ENCODE data around the gene TAL2. TPM values are rescaled to one million over a fixed set of nuclear protein-coding genes. Genes with fewer than 3 reads are reported as not detected.
A peak's percentile ranks its signal among the peaks of the same experiment; 100 is the strongest.

The TAL2 gene
- total RNA-seq = 13.5 TPM

- DNase-seq (ENCODE audit: low spot score in 2 of 2) (no peak), FAIRE-seq (no peak)
These were observed at the start of gene TAL2 for GRCh38 chr9:105662184-105663104. TAL2 (plus strand) TSS chr9:105662457; CDS start chr9:105662497, 40 bp downstream.

DNA sequence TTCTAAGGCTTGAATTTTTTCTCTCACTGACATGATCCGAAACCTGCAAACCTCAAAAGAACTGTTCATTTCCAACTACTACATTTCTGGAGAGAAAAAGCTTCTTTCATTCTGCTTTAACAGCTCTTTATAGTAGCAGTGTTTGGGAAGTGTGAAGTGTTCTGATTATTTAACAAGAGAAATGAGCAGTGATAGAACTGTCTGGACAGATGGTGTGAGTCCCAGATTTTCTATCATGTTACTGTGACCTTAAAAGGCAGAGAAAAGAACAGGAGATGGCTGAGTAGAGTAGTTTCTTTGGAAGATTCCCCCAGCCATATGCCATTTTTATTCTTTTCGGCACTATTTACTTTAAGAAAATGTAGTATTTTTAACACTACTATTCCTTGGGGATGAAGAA, 41.3 kb upstream of the TAL2 start:
- FAIRE-seq (no peak), DNase-seq (ENCODE audit: low spot score in 2 of 2) (peak in 1 of 2 donors; percentile 5)

DNA sequence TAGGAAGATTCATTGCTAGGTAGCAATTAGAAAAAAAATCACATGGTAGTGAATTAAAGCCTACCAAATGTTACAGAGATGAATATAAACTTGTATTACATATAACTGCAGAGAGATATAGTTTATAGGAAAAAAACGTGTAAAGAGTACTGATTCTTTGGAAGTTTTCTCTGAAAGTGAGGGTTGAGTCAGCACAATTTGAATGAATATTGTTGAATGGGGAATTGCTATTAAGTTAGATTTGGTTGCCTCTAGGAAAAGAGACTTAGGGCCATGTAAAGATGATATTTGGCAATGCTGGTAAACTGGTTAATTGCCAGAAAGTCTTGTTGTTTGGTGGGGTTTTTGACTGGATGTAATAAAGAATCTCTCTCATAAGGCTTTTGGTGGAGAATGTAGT, 37.2 kb upstream of the TAL2 start:
- no peak for DNase-seq (ENCODE audit: low spot score in 2 of 2)
- FAIRE-seq = no peak

DNA sequence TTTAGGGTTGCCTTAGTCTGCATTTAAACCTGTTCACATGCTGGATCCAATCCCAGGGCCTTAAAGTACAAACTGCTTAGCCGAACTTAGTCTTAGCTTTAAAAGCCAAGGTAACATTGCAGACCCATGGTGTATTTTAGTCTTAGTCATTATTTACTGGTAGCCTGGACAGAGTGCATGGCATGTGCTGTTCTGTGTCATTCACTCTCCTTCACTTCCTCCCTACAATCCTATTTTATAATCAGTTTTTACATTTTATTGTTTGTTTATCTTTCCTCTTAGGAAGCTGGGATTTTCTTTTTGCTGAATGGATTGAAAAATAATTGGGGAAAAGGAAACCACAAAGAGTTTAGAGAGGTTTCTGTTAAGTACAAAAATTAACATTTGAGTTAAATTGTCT, 29.4 kb upstream of the TAL2 start:
- no peak for FAIRE-seq
- no peak for DNase-seq (ENCODE audit: low spot score in 2 of 2)

- FAIRE-seq = no peak
- DNase-seq (ENCODE audit: low spot score in 2 of 2) = no peak
These were observed 28.8 kb upstream of the TAL2 start for GRCh38 chr9:105633411-105633810.

DNA sequence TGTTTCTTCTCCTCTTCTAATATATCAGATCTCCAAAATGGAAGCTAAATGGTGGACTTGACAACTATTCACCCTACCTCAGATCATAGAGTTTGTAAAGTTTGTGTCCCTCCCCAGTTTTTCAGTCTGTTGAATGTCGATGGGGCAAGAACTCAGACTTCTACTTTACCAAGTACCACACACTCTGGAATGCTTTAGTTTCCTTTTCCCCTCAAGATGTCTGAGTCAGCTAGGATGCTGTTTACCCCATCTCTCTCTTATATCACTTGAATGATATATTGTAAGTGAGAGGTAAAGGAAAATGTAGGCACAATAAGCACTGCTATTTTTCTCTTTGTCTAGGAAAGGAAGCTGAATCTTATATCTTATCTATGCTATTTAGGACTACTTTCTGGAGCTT, 25.9 kb upstream of the TAL2 start:
- DNase-seq (ENCODE audit: low spot score in 2 of 2) = no peak
- FAIRE-seq = no peak

DNA sequence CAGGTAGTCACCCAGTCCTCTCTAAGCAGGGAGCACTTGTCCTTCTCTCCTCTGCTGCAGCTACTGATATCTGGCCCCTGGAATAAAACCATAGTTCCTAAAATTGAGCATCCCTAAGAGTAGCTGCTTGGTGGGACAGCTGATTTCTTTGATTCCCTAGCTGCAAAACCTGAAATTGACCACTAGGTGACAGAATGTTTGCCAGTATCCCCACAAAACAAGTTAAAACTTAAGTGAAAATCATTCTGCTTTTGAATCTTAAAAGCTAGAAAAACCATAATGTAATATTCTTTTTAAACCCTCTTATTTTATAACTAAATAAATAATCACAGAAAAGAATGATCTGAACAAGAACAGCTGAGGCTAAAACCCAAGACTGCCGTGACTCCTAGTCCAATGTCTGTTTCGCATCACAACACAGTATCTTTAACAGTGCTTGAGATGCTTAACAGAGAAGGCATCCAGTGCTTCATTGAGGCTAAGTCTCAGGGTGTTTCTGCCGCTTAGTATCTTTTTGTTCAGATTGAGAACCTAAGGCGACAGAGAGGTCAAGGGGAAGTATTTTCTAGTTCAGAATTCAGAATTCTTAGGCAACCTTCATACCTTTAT, 24.4 kb upstream of the TAL2 start:
- FAIRE-seq (no peak), DNase-seq (ENCODE audit: low spot score in 2 of 2) (no peak)

GRCh38 chr9:105639936-105640335, 22.3 kb upstream of the TAL2 start:
- DNase-seq (ENCODE audit: low spot score in 2 of 2) (no peak), FAIRE-seq (no peak)

GRCh38 chr9:105643795-105644194, 18.5 kb upstream of the TAL2 start:
- FAIRE-seq = no peak
- DNase-seq (ENCODE audit: low spot score in 2 of 2) = no peak

DNA sequence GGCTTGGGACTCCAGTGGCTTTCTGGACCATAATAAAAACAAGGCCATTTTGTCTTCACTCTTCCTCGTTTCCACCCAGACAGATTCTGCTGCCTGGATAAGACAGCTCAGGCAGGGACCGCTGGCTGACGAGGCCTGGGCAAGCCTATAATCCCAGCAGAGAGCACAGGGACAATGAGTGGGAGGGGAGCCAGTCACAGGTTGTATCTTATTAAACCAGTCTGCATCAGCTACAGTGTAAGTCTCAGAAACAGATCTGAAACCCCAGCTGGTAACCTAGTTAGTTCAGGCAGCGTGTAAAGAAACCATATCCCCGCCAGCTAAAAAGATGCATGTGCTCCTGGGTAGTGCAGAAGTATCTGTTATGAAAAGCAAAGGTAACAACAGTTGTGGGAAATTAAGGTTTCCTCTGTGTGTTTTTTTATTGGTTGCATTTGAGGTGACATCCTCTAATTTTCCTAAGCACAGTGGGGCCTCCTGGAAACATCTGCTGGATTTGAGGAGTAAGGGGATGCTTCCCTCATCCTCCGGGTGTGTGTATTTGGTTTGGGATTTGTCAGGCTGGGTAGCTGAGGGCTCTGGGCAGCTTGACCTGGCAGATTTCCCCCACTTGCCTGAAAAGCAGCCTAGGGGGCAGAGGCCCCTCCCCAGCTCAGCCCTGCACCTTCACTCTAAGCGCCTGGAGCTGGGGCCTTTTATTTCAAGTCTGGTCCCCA, 15.2 kb upstream of the TAL2 start:
- FAIRE-seq (no peak), DNase-seq (ENCODE audit: low spot score in 2 of 2) (no peak)

DNA sequence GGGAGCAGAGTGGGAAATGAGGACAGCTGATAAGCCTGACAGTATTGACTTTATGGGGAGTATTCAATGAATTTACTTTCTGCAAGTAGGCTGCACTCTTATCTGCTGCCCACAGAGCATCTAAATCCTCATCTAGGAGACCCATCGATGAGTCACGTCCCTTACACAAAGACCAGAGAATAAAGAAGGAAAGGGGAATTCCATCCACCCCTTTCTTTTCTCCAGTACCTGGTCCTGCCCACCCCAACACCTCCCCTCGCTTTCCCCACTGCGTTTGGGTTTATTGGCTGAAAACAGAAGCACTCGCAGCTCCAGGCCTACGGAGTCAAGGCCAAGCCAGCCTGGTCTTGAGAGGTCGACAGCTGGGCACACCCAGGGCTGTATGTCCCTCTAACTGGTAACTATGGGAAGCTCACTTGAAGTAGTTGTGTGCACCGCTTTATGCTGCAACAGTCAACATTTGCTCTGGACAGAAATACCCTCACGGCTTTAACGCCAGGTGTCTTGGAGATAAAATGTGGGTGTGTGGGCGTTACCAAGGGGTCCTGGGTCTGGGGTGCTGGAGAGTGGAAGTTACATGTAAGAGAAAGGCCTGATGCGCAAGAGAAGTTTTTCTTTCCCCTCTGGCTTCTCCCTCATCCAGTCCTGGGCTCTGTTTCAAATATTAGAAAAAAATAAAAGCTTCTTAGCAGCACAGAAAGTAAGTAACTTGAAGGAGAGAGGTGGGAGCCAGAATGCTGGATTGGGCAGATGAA, 14.5 kb upstream of the TAL2 start:
- no peak for DNase-seq (ENCODE audit: low spot score in 2 of 2)
- FAIRE-seq = no peak

GRCh38 chr9:105651806-105652205, 10.5 kb upstream of the TAL2 start:
- no peak for DNase-seq (ENCODE audit: low spot score in 2 of 2)
- no peak for FAIRE-seq

GRCh38 chr9:105656131-105656921, 5.9 kb upstream of the TAL2 start:
- DNase-seq (ENCODE audit: low spot score in 2 of 2) = peak in 1 of 2 donors; percentile 64
- FAIRE-seq = no peak

- FAIRE-seq = no peak
- DNase-seq (ENCODE audit: low spot score in 2 of 2) = no peak
These were observed 3.9 kb upstream of the TAL2 start for GRCh38 chr9:105658351-105658750.

GRCh38 chr9:105661011-105661410, 1.2 kb upstream of the TAL2 start:
- FAIRE-seq = no peak

DNA sequence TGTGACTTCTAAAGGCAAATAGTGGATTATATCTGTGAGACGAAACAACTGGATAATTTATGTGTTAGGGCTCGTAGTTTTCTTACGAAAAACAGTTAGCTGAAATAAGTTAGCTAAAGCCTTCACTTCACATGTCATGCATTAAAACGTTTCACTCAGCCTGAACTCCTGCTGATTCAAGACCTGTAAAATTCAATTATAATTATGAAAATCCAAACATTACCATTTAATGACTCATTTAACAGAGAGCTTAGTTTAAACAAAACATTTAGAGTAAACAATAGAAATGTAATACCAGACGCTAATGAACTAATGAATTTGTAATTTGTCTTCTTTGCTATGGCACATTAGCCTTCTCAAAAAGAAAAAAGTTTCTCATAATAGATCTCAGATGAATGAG, 1.7 kb downstream of the TAL2 start:
- FAIRE-seq (no peak), DNase-seq (ENCODE audit: low spot score in 2 of 2) (no peak)

More at GRCh38 chr9:105661011-105661410, 1.2 kb upstream of the TAL2 start:
- no peak for DNase-seq (ENCODE audit: low spot score in 2 of 2)

GRCh38 chr9:105667867-105668266, 5.6 kb downstream of the TAL2 start:
- FAIRE-seq = no peak
- no peak for DNase-seq (ENCODE audit: low spot score in 2 of 2)

DNA sequence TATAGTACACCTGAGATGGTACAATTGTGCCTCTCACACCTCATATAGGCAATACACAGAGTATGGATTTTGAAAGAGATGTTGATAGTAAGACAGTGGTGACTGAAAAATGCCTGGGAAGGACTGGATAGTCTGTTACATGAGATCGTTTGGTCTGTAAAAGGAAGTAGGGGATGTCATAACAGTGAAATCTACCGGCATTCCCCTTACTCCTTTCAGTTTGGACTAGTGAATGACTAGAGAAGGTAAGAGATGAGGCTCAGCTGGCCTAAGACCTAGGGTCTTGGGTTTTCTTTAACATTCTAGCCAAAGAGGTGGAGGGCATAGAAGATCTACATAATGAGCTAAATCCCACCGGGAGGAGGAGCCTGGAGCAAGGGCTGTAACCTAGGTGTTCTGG, 8.1 kb downstream of the TAL2 start:
- FAIRE-seq = no peak
- no peak for DNase-seq (ENCODE audit: low spot score in 2 of 2)

GRCh38 chr9:105670775-105671174, 8.5 kb downstream of the TAL2 start:
- no peak for DNase-seq (ENCODE audit: low spot score in 2 of 2)
- no peak for FAIRE-seq
